Measurements from ENCODE around the gene ABCC4.
"Not testable (repeated sequence)": the region's sequence is repeated elsewhere in the genome, so short reads cannot be mapped to it uniquely, and the experiment has no call there.

Gene ABCC4

GRCh38 chr13:95191821-95192563, 109.3 kb downstream of the ABCC4 start:
- no peak for DNase-seq

DNA sequence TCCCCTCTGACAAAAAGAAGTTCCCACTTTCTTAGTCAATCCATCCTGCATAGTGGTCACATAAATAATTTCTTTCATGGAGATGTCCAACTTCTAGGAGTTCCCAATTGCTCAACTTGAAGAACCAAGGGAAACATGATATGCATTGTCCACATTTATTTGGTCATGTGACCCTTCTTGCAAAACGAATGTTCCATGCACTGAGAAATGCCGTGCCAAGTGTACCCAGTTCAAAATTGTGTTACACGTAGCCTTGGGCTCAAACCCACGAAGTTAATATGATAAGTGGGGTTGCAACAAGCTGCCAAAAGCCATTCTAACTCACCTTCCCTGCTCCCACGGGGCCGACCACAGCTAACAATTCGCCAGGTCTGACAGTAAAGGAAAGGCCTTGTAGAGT, 113.1 kb downstream of the ABCC4 start:
- DNase-seq = no peak

DNA sequence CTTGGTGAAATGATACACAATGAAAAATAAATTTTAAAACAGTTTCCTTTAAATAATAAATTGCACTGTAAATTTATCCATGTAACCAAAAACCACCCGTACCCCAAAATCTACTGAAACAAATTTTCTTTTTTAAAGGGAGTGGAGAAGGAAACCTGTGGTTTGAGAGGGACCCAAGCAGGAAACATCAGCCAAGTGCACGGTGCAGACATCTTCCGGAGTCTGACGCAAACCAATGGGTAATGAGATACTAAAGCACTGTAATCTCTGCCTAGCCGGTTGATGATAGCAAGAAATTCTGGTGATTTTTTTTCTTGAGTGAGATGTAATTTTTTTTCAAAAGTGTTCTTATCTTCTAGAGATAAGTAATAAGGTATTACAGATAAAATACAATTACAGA, 115.4 kb downstream of the ABCC4 start:
- no peak for DNase-seq

GRCh38 chr13:95185311-95185710, 115.9 kb downstream of the ABCC4 start:
- no peak for DNase-seq

DNA sequence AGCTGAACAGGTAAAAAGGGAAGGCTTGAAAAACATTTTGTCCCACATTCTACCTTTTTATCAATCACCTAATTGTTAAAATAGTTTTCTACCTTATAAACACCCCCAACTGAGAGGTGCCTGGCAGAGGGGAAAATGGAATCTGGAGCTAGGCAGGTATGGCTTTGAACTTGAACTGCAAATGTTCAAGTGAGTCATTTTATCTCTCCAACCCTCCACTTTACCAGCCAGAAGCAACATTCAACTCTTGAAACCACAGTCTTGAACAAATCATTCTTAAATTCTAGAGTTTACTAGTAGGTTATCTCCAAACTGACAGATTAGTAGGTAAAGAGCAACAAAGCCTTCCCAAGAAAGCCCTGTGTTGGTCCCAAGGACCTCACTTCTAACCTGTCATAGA, 116.9 kb downstream of the ABCC4 start:
- DNase-seq = no peak

GRCh38 chr13:95182570-95183265, 118.5 kb downstream of the ABCC4 start:
- DNase-seq = no peak

- no peak for DNase-seq
These were observed 119.7 kb downstream of the ABCC4 start for GRCh38 chr13:95181586-95181985.

DNA sequence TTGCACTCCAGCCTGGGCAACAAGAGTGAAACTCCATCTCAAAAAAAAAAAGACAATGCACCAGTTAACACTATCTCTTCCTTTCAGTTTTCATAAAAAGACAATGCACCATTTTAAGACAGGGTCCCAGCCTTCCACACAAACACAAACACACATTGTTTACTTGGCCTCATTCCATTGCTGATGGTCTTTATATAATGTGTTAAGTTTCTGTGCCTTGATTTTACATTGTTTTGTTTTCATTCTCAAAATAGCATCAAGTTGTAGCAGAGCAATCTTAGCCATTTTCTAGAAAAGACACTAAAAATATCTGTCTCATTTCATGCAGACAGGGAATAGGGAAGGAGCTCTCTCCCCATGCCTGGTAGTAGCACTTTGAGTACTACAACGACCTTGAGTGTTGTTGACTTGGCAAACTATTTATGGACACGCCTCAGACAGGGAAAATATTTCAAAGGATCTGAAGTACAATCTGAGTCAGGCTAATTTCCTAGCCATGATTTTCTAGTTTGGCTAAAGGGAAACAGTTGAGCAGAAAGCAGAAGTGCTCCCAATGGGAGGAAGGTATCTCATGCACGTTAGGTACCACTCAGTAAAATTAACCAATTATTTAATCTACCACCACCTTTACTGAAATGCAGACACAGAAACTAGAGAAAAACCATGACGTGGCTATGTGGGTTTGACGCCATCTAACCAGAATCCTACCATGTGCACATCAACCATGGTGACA, 120.6 kb downstream of the ABCC4 start:
- DNase-seq = no peak

- no peak for DNase-seq
These were observed 124.5 kb downstream of the ABCC4 start for GRCh38 chr13:95176611-95177259.

GRCh38 chr13:95174517-95174916, 126.7 kb downstream of the ABCC4 start:
- no peak for DNase-seq

GRCh38 chr13:95168191-95168590, 133.1 kb downstream of the ABCC4 start:
- DNase-seq = no peak

- DNase-seq = not testable (repeated sequence)
These were observed 134.2 kb downstream of the ABCC4 start for GRCh38 chr13:95167003-95167402.

DNA sequence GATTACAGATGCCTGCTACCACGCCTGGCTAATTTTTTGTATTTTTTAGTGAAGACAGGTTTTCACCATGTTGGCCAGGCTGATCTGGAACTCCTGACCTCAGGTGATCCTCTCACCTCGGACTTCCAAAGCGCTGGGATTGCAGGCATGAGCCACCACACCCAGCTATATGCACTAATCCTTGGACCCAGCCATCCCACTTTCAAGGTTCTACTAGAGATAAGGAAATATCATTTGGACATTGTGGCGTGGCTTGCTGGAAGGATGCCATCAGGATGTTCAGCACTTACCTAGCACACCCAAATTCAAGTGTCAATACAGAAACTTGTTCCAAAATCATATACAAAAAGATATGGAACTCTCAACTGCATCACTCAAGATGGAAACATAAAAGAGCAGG, 136.4 kb downstream of the ABCC4 start:
- no peak for DNase-seq

DNA sequence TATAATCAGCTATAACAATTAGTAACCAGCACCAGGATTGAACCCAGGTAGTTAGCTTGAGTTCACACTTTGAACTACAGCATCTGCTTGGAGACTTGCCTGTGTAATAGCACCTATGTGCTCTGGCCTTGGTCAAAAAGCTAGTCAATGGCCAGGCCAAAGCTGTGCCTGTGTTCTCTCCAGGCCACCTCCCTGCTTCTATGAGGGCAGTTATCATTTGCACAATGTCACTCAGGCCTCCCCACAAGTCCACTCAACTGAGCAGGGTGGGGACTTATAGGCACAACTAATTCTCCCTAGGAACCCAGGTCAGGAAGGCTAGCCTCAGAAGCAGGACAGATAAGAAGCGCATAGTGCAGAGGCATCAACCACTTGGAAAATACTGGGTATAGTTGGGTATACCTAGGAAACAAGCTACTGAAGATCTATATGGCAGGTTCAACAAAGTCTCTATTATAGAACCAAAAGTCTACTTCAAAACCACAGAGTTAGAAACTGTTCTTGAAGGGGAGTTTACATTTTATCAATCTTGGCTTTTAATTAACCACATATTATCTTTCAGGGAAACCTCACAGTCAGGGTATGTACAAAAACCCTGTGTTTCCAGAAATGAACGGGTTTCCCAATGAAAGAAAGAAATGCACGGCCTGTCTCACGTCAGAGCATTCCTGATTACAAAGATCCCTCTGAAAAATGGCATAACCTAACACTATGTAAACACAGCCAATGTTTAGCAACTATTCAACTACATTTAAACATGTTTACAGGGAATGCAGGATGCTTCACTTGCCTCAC, 140.9 kb downstream of the ABCC4 start:
- no peak for DNase-seq

DNA sequence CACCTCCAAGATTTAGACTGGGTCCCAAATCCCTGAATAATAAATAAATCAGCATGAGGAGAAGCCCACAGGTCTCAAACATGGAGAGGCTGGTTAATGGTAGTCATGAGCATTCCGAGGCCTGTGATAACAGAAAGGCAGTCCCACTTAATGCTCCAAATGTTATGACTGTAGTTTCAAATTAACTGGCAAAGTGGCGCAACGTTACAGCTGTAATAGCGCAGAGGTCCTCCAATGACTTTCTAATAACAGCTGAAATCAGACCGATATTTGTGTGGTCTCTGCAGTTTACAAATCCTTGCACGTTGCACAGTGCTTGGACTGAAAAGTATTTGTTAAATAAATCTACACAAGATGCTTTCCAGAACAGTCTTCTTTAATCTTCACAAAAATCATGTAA, 141.8 kb downstream of the ABCC4 start:
- no peak for DNase-seq

GRCh38 chr13:95156208-95156607, 145.0 kb downstream of the ABCC4 start:
- no peak for DNase-seq

- no peak for DNase-seq
These were observed 145.7 kb downstream of the ABCC4 start for GRCh38 chr13:95155504-95155903.

DNA sequence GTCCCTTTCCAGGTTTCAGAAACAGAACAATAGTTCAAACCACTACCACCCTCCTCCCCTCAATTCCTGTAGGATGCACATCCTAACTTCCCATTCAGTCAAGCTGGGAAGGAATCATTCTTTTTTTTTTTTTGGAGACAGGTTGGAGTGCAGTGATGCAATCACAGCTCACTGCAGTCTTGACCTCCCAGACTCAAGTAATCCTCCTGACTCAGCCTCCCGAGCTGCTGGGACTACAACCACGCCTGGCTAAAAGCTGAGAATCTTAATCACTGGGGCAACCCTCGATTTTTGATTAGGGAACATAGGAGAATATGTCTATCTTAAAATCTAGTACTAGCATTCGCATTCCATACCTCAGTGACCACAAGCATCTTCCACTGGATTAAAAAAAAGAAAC, 146.2 kb downstream of the ABCC4 start:
- no peak for DNase-seq

DNA sequence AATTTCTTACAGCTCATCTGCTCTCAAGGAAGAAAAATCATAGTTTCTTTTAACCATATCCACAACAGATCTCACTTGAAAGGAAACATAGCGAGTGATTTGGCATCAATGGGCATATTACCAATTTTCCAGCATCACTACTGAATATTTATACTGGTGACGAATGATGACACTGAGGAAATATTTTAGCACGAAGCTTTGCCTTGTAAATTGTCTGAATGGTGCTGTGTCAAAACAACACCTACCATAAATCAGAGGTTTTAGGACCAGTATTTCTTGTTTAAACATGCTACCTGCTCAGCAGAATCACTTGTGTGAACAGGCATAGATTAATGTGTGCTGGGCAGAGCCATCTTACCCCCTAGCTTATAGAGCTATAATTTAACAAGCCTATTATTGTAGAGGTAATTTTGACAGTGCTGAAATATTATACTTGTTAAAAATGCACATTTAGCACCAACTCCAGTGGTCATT, 146.8 kb downstream of the ABCC4 start:
- no peak for DNase-seq

DNA sequence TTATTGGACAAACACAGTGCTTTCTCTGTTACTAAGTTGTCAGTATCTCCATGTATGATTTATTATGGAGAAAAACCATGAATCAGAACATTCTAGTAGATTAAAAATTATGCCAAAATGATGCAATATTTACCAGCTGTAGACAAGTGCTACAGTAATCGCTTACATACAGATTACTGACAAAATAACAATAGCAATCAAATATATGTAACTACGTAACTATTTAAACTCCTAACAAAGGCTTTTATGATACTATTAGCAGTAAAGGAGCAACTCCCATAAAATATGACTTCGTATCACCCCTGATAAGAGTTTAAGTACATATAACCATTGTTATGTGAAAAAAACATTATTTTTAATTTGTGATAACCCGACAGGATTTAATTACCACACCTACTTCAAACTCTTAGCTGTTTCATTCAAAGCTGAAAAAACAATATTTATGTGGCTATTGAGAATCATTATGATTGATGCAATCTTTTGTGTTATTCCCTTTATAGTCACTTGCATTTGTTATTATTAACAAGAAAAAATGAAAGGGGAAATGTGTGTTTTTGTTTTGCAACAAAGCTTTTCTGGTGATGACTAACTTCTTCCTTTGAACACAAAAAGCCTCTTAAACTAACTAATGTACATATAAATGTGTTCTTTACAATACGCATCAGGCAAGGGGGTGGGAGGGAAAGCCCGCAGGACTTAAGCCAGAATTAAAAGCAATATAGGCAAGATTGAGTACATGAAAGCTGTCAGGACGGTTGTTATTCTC, 147.4 kb downstream of the ABCC4 start:
- DNase-seq = no peak

- no peak for DNase-seq
These were observed 149.2 kb downstream of the ABCC4 start for GRCh38 chr13:95151942-95152587.

All from DMS79 (cell line).